Uterus (tissue), 4 donors: ENCODE data around the gene MYBPC2. TPM values are rescaled to one million over a fixed set of nuclear protein-coding genes. Genes with fewer than 3 reads are reported as not detected.

Source experiments
- DNase-seq, 2 donors: peaks; one replicate each; pipeline ENCODE4 v3.0.0-alpha.2; 2019 to 2020
- H3K27ac ChIP-seq, 2 donors: fragments of 200-600 bp; sonication (generic); 1 replicate in 1 of 2; 2 replicates in 1 of 2; pipeline ENCODE4 v1.5.1; 2016 to 2018
- H3K27me3 ChIP-seq, 2 donors: fragments of 200-600 bp; sonication (generic); one replicate each; pipeline ENCODE4 v1.5.1; 2018 to 2019; ENCODE audit warnings: control low read depth in 1 of 2
- H3K36me3 ChIP-seq, 2 donors: fragments of 200-600 bp; sonication (generic); one replicate each; pipeline ENCODE4 v1.5.1; 2019; ENCODE audit warnings: control low read depth in 1 of 2
- H3K4me1 ChIP-seq, 2 donors: fragments of 200-600 bp; sonication (generic); one replicate each; pipeline ENCODE4 v1.5.1; 2018 to 2019; ENCODE audit warnings: control low read depth in 1 of 2
- H3K4me3 ChIP-seq, 2 donors: fragments of 200-600 bp; sonication (generic); 1 replicate in 1 of 2; 2 replicates in 1 of 2; pipeline ENCODE4 v1.5.1; 2018 to 2019; ENCODE audit warnings: mild to moderate bottlenecking in 1 of 2
- H3K9me3 ChIP-seq, 2 donors: fragments of 200-600 bp; sonication (generic); one replicate each; pipeline ENCODE4 v1.5.1; 2019; ENCODE audit warnings: control low read depth in 1 of 2
- CTCF ChIP-seq, 4 experiments: fragments of 200-600 bp in 2 of 4; fragments of 450-650 bp in 2 of 4; sonication (generic) in 2 of 4; IDR thresholded peaks; one replicate each; pipeline ENCODE4 v1.5.1; 2016 to 2019; ENCODE audit warnings: antibody characterized with exemption in 4 of 4, mild to moderate bottlenecking in 2 of 4, moderate library complexity in 1 of 4
- POLR2A ChIP-seq, 2 donors: fragments of 450-650 bp; IDR thresholded peaks; one replicate each; pipeline ENCODE4 v1.6.1; 2016; ENCODE audit warnings: antibody characterized with exemption in 2 of 2, mild to moderate bottlenecking in 1 of 2, moderate library complexity in 1 of 2
- intact Hi-C: fragments of 100-400 bp; cut with DNase I; formaldehyde crosslinking; loops from one replicate; pipeline ENCODE4 v1.15.1; 2023; ENCODE audit warnings: low total_unique reads
- total RNA-seq, 4 donors: library from RNA; depleted of rRNA in 3 of 4; stranded (reverse); fragments of >200 nt in 3 of 4; gene quantifications; one replicate each; pipeline versions ENCODE4 v1.1.0 to v1.2.4, GENCODE V29; 2014 to 2023
- donor health status: DM: yes; HTN: yes; CAD: no.

The MYBPC2 gene
- total RNA-seq, 4 donors from 2014 or later, result 0.24 to 0.28 TPM; not detected in 2

DNA sequence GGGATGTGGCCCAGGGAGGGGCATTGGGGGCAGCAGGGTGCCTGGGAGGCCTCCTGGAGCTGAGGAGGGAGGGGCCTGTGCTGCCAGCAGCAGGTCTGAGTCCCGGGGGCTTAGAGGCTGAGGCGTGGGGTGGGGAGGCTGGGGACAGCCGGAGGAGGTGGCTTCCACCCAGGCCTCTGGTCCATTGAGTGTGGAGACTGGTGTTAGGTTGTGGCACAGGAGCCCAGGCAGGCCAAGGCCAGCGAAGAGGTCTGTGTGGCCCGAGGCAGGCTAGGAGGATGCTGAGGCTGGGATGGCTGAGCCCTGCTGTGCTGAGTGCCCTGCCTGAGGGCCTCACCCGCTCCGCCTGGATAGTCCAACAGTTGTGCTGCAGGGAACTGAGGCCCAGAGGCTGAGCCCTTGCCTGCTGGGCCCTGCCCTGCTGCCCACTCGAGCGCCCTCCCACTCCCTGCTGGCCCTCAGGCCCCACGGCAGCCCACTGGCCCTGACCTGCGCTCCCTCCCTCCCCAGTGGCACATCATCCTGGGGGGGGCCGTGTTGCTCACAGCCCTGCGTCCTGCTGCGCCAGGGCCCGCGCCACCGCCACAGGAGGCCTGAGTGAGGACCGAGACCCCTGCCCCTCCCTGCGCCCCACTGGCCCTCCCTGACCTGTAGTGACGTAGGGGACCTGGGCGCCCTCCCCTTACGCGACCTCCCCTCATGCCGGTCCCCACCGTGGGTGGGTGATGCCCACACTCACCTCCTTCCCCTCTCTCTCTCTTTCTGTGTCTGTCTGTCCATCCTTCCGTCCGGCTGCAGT, 48.9 kb downstream of the MYBPC2 start:
- H3K36me3 ChIP-seq, result no peaks in the 10 kb centered on the region
- DNase-seq, result no peak
- H3K27me3 ChIP-seq, result no peaks in the 10 kb centered on the region
- no peak for TF ChIP-seq CTCF (IDR thresholded peaks at IDR 0.05)
- no peak for TF ChIP-seq POLR2A (IDR thresholded peaks at IDR 0.05)
- H3K27ac ChIP-seq, result no peak overlapping the region
- H3K4me1 ChIP-seq, result peaks cover 0 to 10% of the 10 kb centered on the region in 2 donors
- H3K9me3 ChIP-seq, result no peaks in the 10 kb centered on the region
- H3K4me3 ChIP-seq, result no peak overlapping the region
- intact Hi-C loops, result no loop called here

DNA sequence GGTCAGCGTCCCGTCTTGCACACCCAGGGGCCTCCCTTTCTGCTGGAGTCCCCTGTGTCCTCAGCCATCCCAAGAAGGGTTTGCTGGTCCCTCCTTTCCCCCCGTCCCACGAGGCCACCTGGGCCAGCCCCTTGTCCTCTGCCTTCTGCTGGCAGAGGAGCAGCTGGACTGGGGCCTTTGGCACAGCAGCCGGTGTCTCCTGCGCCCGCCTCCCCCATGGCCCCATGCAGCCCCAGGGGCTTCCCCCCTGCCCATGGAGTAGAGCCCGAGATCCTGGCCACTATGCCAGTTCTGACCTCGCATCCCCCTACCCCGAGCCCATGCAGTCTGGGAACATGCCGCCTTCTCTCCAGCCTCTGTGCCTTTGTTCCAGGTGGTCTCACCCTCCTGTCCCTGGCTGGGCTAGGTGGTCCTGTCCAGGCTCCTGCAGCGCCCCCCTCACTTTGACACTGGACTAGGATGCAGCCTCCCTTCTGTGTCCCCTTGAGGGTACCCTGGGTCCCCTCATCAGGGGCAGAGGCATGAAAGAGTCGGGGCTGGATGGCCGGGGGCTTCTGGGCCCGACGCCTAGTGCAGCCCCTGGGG, 49.7 kb downstream of the MYBPC2 start:
- Histone ChIP-seq H3K36me3 (no peaks in the 10 kb centered on the region), H3K4me3 (no peak overlapping the region), H3K4me1 (peaks cover 0 to 4% of the 10 kb centered on the region in 2 donors), H3K9me3 (no peaks in the 10 kb centered on the region), H3K27ac (no peak overlapping the region), H3K27me3 (peaks cover 0 to 5% of the 10 kb centered on the region in 2 donors)
- no peak for TF ChIP-seq CTCF (IDR thresholded peaks at IDR 0.05)
- no peak for TF ChIP-seq POLR2A (IDR thresholded peaks at IDR 0.05)
- DNase-seq, result no peak
- intact Hi-C loops, result no loop called here

DNA sequence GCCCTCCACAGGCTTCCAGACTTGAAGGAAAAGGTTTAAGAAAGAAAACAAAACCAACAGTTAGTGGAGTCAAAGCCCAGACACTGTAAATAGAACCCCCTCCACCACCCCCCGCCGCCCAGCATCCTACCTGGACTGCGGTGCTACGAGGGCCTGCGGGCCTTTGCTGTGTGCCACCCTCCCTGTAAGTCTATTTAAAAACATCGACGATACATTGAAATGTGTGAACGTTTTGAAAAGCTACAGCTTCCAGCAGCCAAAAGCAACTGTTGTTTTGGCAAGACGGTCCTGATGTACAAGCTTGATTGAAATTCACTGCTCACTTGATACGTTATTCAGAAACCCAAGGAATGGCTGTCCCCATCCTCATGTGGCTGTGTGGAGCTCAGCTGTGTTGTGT, 50.2 kb downstream of the MYBPC2 start:
- Histone ChIP-seq H3K27me3 (peaks cover 0 to 9% of the 10 kb centered on the region in 2 donors), H3K36me3 (no peaks in the 10 kb centered on the region), H3K9me3 (no peaks in the 10 kb centered on the region), H3K27ac (no peak overlapping the region), H3K4me1 (no peaks in the 10 kb centered on the region), H3K4me3 (no peak overlapping the region)
- intact Hi-C loops, result no loop called here
- no peak for TF ChIP-seq CTCF (IDR thresholded peaks at IDR 0.05)
- no peak for TF ChIP-seq POLR2A (IDR thresholded peaks at IDR 0.05)
- no peak for DNase-seq

GRCh38 chr19:50485284-50485955, 52.7 kb downstream of the MYBPC2 start:
- no peak for DNase-seq

More at GRCh38 chr19:50485284-50485955, 52.7 kb downstream of the MYBPC2 start:
- intact Hi-C loops, result no loop called here
- H3K4me1 ChIP-seq, result no peaks in the 10 kb centered on the region
- no peak for TF ChIP-seq POLR2A (IDR thresholded peaks at IDR 0.05)
- no peak for TF ChIP-seq CTCF (IDR thresholded peaks at IDR 0.05)
- peaks cover 0 to 21% of the 10 kb centered on the region in 2 donors for H3K27me3 ChIP-seq
- no peaks in the 10 kb centered on the region for H3K9me3 ChIP-seq
- no peak overlapping the region for H3K4me3 ChIP-seq
- no peak overlapping the region for H3K27ac ChIP-seq
- no peaks in the 10 kb centered on the region for H3K36me3 ChIP-seq
